AG08396 (cell line): ENCODE measurements around the gene USP17L20.
"Not testable (repeated sequence)": the region's sequence is repeated elsewhere in the genome, so short reads cannot be mapped to it uniquely, and the experiment has no call there.

ENCODE experiments used
- DNase-seq: peaks from one replicate; pipeline ENCODE4 v3.0.0; 2012; ENCODE audit warnings: low spot score, mixed read lengths

Gene USP17L20, protein sequence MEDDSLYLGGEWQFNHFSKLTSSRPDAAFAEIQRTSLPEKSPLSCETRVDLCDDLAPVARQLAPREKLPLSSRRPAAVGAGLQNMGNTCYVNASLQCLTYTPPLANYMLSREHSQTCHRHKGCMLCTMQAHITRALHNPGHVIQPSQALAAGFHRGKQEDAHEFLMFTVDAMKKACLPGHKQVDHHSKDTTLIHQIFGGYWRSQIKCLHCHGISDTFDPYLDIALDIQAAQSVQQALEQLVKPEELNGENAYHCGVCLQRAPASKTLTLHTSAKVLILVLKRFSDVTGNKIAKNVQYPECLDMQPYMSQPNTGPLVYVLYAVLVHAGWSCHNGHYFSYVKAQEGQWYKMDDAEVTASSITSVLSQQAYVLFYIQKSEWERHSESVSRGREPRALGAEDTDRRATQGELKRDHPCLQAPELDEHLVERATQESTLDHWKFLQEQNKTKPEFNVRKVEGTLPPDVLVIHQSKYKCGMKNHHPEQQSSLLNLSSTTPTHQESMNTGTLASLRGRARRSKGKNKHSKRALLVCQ

GRCh38 chr4:9257824-9258223 is at the start of gene USP17L20:
Gene USP17L20, plus strand, starts transcription at chr4:9258124. Its CDS starts 0 bp downstream, at chr4:9258124.
- not testable (repeated sequence) for DNase-seq

DNA sequence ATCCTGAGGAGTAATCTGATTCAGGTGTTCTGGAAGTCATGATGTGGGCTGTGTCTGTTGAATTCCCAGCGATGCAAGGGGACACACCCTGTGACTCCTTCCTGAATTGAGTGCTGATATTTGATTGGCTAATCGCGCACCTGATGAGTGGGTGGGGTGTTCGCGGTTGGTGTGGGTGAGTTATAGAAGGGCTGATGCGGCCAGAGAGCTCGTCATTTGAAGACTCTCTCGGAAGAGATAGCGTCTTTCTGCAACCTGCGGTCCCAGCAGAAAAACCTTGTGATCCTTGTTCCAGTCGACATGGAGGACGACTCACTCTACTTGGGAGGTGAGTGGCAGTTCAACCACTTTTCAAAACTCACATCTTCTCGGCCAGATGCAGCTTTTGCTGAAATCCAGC is 47.6 kb upstream of the USP17L20 start, which contains the start of gene USP17L10:
Gene USP17L10 (plus strand): TSS at position 301 of the 400 bp plus-strand sequence. CDS start 0 bp downstream, at position 301.
- DNase-seq: not testable (repeated sequence)

GRCh38 chr4:9214701-9215100 is 43.2 kb upstream of the USP17L20 start:
- DNase-seq: not testable (repeated sequence)

GRCh38 chr4:9215105-9215504 is 42.8 kb upstream of the USP17L20 start, which contains the start of gene USP17L11:
Gene USP17L11, plus strand, starts transcription at chr4:9215405. Its CDS starts 0 bp downstream, at chr4:9215405.
- not testable (repeated sequence) for DNase-seq

DNA sequence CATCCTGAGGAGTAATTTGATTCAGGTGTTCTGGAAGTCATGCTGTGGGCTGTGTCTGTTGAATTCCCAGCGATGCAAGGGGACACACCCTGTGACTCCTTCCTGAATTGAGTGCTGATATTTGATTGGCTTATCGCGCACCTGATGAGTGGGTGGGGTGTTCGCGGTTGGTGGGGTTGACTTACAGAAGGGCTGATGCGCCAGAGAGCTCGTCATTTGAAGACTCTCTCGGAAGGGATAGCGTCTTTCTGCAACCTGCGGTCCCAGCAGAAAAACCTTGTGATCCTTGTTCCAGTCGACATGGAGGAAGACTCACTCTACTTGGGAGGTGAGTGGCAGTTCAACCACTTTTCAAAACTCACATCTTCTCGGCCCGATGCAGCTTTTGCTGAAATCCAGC is 38.1 kb upstream of the USP17L20 start, which contains the start of gene USP17L12:
Gene USP17L12 (plus strand): TSS at position 301 of the 400 bp plus-strand sequence. CDS start 0 bp downstream, at position 301.
- not testable (repeated sequence) for DNase-seq

DNA sequence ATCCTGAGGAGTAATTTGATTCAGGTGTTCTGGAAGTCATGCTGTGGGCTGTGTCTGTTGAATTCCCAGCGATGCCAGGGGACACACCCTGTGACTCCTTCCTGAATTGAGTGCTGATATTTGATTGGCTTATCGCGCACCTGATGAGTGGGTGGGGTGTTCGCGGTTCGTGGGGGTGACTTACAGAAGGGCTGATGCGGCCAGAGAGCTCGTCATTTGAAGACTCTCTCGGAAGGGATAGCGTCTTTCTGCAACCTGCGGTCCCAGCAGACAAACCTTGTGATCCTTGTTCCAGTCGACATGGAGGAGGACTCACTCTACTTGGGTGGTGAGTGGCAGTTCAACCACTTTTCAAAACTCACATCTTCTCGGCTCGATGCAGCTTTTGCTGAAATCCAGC is 33.3 kb upstream of the USP17L20 start, which contains the start of gene USP17L13:
Gene USP17L13 (plus strand): TSS at position 301 of the 400 bp plus-strand sequence. CDS start 0 bp downstream, at position 301.
- not testable (repeated sequence) for DNase-seq

GRCh38 chr4:9230249-9230648 is 27.7 kb upstream of the USP17L20 start:
- not testable (repeated sequence) for DNase-seq

DNA sequence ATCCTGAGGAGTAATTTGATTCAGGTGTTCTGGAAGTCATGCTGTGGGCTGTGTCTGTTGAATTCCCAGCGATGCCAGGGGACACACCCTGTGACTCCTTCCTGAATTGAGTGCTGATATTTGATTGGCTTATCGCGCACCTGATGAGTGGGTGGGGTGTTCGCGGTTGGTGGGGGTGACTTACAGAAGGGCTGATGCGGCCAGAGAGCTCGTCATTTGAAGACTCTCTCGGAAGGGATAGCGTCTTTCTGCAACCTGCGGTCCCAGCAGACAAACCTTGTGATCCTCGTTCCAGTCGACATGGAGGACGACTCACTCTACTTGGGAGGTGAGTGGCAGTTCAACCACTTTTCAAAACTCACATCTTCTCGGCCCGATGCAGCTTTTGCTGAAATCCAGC is 23.8 kb upstream of the USP17L20 start, which contains the start of gene USP17L15:
Gene USP17L15 (plus strand): TSS at position 301 of the 400 bp plus-strand sequence. CDS start 0 bp downstream, at position 301.
- not testable (repeated sequence) for DNase-seq

GRCh38 chr4:9238461-9238860 is 19.5 kb upstream of the USP17L20 start:
- DNase-seq: not testable (repeated sequence)

- DNase-seq: not testable (repeated sequence)
Observed at GRCh38 chr4:9243579-9243978, 14.3 kb upstream of the USP17L20 start, which contains the start of gene USP17L17. Gene USP17L17, plus strand, starts transcription at chr4:9243879. Its CDS starts 0 bp downstream, at chr4:9243879.

GRCh38 chr4:9247953-9248680 is 9.8 kb upstream of the USP17L20 start, which contains the start of gene USP17L18:
Gene USP17L18, plus strand, starts transcription at chr4:9248630. Its CDS starts 0 bp downstream, at chr4:9248630.
- not testable (repeated sequence) for DNase-seq

GRCh38 chr4:9253078-9253477 is 4.8 kb upstream of the USP17L20 start, which contains the start of gene USP17L19:
Gene USP17L19, plus strand, starts transcription at chr4:9253378. Its CDS starts 0 bp downstream, at chr4:9253378.
- not testable (repeated sequence) for DNase-seq

- DNase-seq: not testable (repeated sequence)
Observed at GRCh38 chr4:9262572-9262971, 4.6 kb downstream of the USP17L20 start, which contains the start of gene USP17L21. Gene USP17L21, plus strand, starts transcription at chr4:9262872. Its CDS starts 0 bp downstream, at chr4:9262872.

- not testable (repeated sequence) for DNase-seq
Observed at GRCh38 chr4:9267319-9267718, 9.4 kb downstream of the USP17L20 start, which contains the start of gene USP17L22. Gene USP17L22, plus strand, starts transcription at chr4:9267619. Its CDS starts 0 bp downstream, at chr4:9267619.

DNA sequence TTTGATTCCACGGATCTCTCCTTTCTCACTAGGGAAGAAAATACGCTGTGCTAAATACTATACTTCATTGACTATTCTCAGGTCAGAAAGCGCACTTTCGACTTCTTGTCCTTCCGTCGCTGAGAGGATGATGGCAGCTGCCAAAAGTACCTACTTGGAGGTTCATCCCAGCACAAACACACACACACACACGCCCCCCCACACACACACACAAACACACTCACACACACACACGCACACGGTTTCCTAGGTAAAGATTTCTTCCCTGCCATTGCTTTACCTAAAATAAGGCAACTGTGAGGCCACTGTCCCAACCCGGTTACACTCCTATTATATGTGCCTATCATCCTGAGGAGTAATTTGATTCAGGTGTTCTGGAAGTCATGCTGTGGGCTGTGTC is 13.8 kb downstream of the USP17L20 start:
- DNase-seq: not testable (repeated sequence)
